Measurements from ENCODE around the gene DERL3.
A peak's percentile ranks its signal among the peaks of the same experiment; 100 is the strongest.

DERL3 gene

GRCh38 chr22:23801238-23801821, 37.5 kb downstream of the DERL3 start:
- no peak for DNase-seq

GRCh38 chr22:23800297-23801237, 38.2 kb downstream of the DERL3 start:
- no peak for DNase-seq

GRCh38 chr22:23796461-23796860, 42.3 kb downstream of the DERL3 start:
- DNase-seq: no peak

- no peak for DNase-seq
These were observed 45.5 kb downstream of the DERL3 start for GRCh38 chr22:23793326-23793725.

GRCh38 chr22:23791738-23792645, 46.8 kb downstream of the DERL3 start:
- no peak for DNase-seq

GRCh38 chr22:23790819-23791737, 47.7 kb downstream of the DERL3 start:
- no peak for DNase-seq

- no peak for DNase-seq
These were observed 49.2 kb downstream of the DERL3 start for GRCh38 chr22:23789638-23790037.

- no peak for DNase-seq
These were observed 49.7 kb downstream of the DERL3 start for GRCh38 chr22:23789121-23789520.

- DNase-seq: no peak
These were observed 50.9 kb downstream of the DERL3 start for GRCh38 chr22:23787910-23788309.

GRCh38 chr22:23787600-23787896, 51.3 kb downstream of the DERL3 start:
- DNase-seq: no peak

- DNase-seq: peak; percentile 90
These were observed 51.8 kb downstream of the DERL3 start, which contains the start of gene SMARCB1 for GRCh38 chr22:23786752-23787599. Gene SMARCB1, plus strand, starts transcription at chr22:23786966. Its CDS starts 204 bp downstream, at chr22:23787170.

GRCh38 chr22:23786261-23786710, 52.5 kb downstream of the DERL3 start:
- DNase-seq: no peak
